ENCODE results near the gene CYFIP2. TPM values are rescaled to one million over a fixed set of nuclear protein-coding genes. Genes with fewer than 3 reads are reported as not detected.

Gene CYFIP2
- total and polyA plus RNA-seq, 2 of the 8 experiments (the other 6 are each of a cell fraction or from before 2014, with no cell fraction given): 45.1 to 80.6 TPM

DNA sequence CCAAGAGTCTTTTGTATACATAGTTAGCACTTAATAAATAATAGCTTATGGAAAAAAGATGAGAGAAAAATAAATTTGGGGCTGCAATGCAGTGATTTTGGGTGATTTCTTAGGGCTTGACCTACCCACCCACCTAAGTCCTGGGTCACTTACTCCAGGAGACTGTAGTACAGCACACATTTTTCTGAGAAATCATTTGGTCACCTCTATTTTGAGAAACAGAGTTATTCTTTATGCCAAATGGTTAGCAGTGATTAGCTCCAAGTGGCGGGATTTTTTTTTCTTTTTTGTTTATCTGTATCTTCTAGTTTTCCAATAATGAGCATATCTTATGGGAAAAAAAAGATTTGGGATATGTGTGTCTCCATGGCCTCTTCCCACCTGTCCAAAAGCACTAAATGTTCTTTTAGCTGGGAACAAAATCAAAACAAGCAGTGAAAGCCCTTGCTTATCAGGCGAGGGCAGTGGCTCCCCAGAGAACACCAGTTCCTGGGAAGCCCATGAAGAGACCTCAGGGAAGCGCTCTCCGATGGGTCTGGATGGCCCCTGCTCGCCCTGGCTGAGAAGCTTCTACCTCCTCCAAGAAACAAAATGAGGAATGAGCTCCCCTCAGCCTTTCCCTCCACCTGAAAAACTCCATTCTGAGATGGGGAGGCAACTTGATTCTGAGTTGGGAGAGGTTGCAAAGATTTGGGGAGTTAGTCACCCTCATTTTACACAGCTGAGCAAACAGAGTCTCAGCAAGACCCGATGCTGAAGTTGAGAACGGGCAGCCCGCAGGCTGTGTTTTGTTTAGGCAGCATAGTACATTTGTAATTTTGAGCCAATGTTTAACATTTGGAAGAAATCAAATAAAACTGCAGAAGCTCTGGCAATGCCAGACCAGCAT is 69.9 kb downstream of the CYFIP2 start:
- H3K27me3 ChIP-seq (replicated peaks in 1 of 4; ENCODE audit: control insufficient read depth in 3 of 4, extremely low read depth in 1 of 4, insufficient read depth in 3 of 4, low read length in 3 of 4): no peaks in the 10 kb centered on the region
- H3K23me2 ChIP-seq (ENCODE audit: low read depth, low read length): no peaks in the 10 kb centered on the region
- WGBS, 2 experiments (ENCODE audit: extremely low coverage in 1 of 2, insufficient coverage in 1 of 2, insufficient read length in 1 of 2, insufficient replicate concordance in 2 of 2, low coverage in 1 of 2, low lambda C conversion rate in 2 of 2, missing lambda C conversion rate in 1 of 2): 89% methylated on average over 8 of the region's 8 CpGs; no CpG with 5 or more reads in 1 of the 2 experiments
- no peak overlapping the region for H3K56ac ChIP-seq (replicated peaks; ENCODE audit: insufficient read length, low read depth, low read length)
- H3K9ac ChIP-seq (replicated peaks in 1 of 4; ENCODE audit: extremely low read depth in 1 of 4, low read depth in 3 of 4, low read length in 3 of 4): no peak overlapping the region
- no peak overlapping the region for H2AFZ ChIP-seq (ENCODE audit: low read length)
- H2BK12ac ChIP-seq (ENCODE audit: low read depth, low read length): no peak overlapping the region
- no peak overlapping the region for H3K4me3 ChIP-seq (ENCODE audit: extremely low read depth in 1 of 4, insufficient read depth in 2 of 4, low read depth in 3 of 4, low read length in 4 of 4)
- H3K36me3 ChIP-seq (ENCODE audit: control insufficient read depth in 2 of 4, insufficient read depth in 4 of 4, low read length in 3 of 4): peaks cover 0 to 21% (median 9%) of the 10 kb centered on the region in 4 experiments; a peak in 7 of 8 replicates
- CTCF ChIA-PET (ENCODE audit: partially characterized antibody): interaction anchor here (0.6 to 14.5 kb wide), 19 partner anchors 9 to 406 kb away, joined by 3 to 282 read pairs (median 6); a partner anchor contains a TSS
- no peak overlapping the region for H2BK15ac ChIP-seq (ENCODE audit: low read length)
- no peak overlapping the region for H2AK5ac ChIP-seq (ENCODE audit: low read depth, low read length)
- no peak overlapping the region for H3K27ac ChIP-seq (ENCODE audit: low read depth, low read length)
- no peaks in the 10 kb centered on the region for H3K79me1 ChIP-seq (ENCODE audit: low read depth, low read length)
- no peaks in the 10 kb centered on the region for H3K9me3 ChIP-seq (ENCODE audit: insufficient read depth in 2 of 2, low read depth in 1 of 2, low read length in 1 of 2)
- POLR2A ChIA-PET (ENCODE audit: partially characterized antibody): interaction anchor here (0.9 kb wide), 1 partner anchor 9 kb away, joined by 4 read pairs; a partner anchor contains a TSS
- no peak overlapping the region for H3K23ac ChIP-seq (ENCODE audit: insufficient read length)
- no peaks in the 10 kb centered on the region for H4K20me1 ChIP-seq (replicated peaks in 1 of 2; ENCODE audit: control insufficient read depth in 1 of 2, insufficient read depth in 2 of 2, low read length in 2 of 2)
- H2BK5ac ChIP-seq (ENCODE audit: low read depth, low read length): no peak overlapping the region
- H2BK20ac ChIP-seq (ENCODE audit: low read length): no peak overlapping the region
- H3K14ac ChIP-seq (ENCODE audit: insufficient read length): no peak overlapping the region
- no peaks in the 10 kb centered on the region for H3K79me2 ChIP-seq (ENCODE audit: control insufficient read depth in 1 of 2, insufficient read depth in 2 of 2, low read length in 2 of 2)
- FAIRE-seq (no peak), DNase-seq (ENCODE audit: low read depth in 1 of 2, low spot score in 2 of 2) (no peak)
- no peak overlapping the region for H3K4ac ChIP-seq (replicated peaks; ENCODE audit: insufficient read length, low read depth, low read length)
- no peak overlapping the region for H4K8ac ChIP-seq (ENCODE audit: extremely low read depth, insufficient read depth, low read length)
- H2BK120ac ChIP-seq (replicated peaks; ENCODE audit: low read depth, low read length): no peak overlapping the region
- H3K18ac ChIP-seq (ENCODE audit: extremely low read depth, low read length): no peak overlapping the region
- H3K4me1 ChIP-seq (replicated peaks in 1 of 4; ENCODE audit: control insufficient read depth in 3 of 4, insufficient read depth in 4 of 4, low read length in 3 of 4): no peaks in the 10 kb centered on the region
- H4K5ac ChIP-seq (ENCODE audit: insufficient read length, low read depth, low read length): no peak overlapping the region
- H4K91ac ChIP-seq (replicated peaks; ENCODE audit: insufficient read length, low read length): no peak overlapping the region
- H3K4me2 ChIP-seq (ENCODE audit: insufficient read depth in 1 of 2, low read depth in 2 of 2, low read length in 2 of 2): no peak overlapping the region
- no peak for TF ChIP-seq NRF1 (IDR thresholded peaks at IDR 0.05; ENCODE audit: low read depth, low read length)
- TF ChIP-seq HDAC2 (IDR thresholded peaks at IDR 0.05; ENCODE audit: borderline replicate concordance in 1 of 2, low read depth in 2 of 2, low read length in 2 of 2): no peak
- no peak for TF ChIP-seq TCF12 (IDR thresholded peaks at IDR 0.05; ENCODE audit: low read depth, low read length)
- no peak for TF ChIP-seq TBP (IDR thresholded peaks at IDR 0.05; ENCODE audit: low read depth, low read length)
- TF ChIP-seq POLR2AphosphoS5 (IDR thresholded peaks at IDR 0.05; ENCODE audit: low read depth, low read length): no peak
- TF ChIP-seq GTF2F1 (IDR thresholded peaks at IDR 0.05; ENCODE audit: borderline replicate concordance, low read depth, low read length): no peak
- TF ChIP-seq SAP30 (IDR thresholded peaks at IDR 0.05; ENCODE audit: insufficient read depth, insufficient replicate concordance, low read length): no peak
- TF ChIP-seq CREB1 (IDR thresholded peaks at IDR 0.05): no peak
- TF ChIP-seq, protein P1, sequence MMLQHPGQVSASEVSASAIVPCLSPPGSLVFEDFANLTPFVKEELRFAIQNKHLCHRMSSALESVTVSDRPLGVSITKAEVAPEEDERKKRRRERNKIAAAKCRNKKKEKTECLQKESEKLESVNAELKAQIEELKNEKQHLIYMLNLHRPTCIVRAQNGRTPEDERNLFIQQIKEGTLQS (IDR thresholded peaks at IDR 0.05; ENCODE audit: insufficient read depth, low read depth, low read length): no peak
- no peak for TF ChIP-seq JUN (IDR thresholded peaks at IDR 0.05; ENCODE audit: low read depth, low read length)
- TF ChIP-seq SRF (IDR thresholded peaks at IDR 0.05; ENCODE audit: low read depth, low read length): no peak
- TF ChIP-seq TEAD4 (IDR thresholded peaks at IDR 0.05; ENCODE audit: low read depth, low read length): no peak

Data from H1 (cell line).